ENCODE data around the gene SIK2.

GRCh38 chr11:111696556-111696955 is 94.3 kb downstream of the SIK2 start:
- no peak for TF ChIP-seq CTCF (IDR thresholded peaks at IDR 0.05; ENCODE audit: borderline replicate concordance, extremely low read depth, low read length, poor library complexity, severe bottlenecking)
- no peak for TF ChIP-seq EZH2 (IDR thresholded peaks at IDR 0.05; ENCODE audit: borderline replicate concordance, low read depth, low read length, severe bottlenecking)

Data from DND-41 (cell line).